K562 (cell line): ENCODE results near the gene CLCN6. TPM values are rescaled to one million over a fixed set of nuclear protein-coding genes. Genes with fewer than 3 reads are reported as not detected.
A peak's percentile ranks its signal among the peaks of the same experiment; 100 is the strongest.

ENCODE experiments used
- AFF4 ChIP-seq: sonication (generic); formaldehyde crosslinking; IDR thresholded peaks from 2 replicates; pipeline ENCODE4 v1.8.0; 2023; ENCODE audit warnings: mild to moderate bottlenecking, missing genetic modification reagents
- ATF4 ChIP-seq: fragments of 450-650 bp; formaldehyde crosslinking; IDR thresholded peaks from 2 replicates; pipeline ENCODE4 v1.4.0; 2022; ENCODE audit warnings: mild to moderate bottlenecking, moderate library complexity
- ATF7 ChIP-seq: fragments of 450-650 bp; IDR thresholded peaks from 2 replicates; pipeline ENCODE4 v1.7.1; 2014; ENCODE audit warnings: mild to moderate bottlenecking, moderate library complexity
- BCOR ChIP-seq: fragments of 450-650 bp; IDR thresholded peaks from 2 replicates; pipeline ENCODE4 v1.6.1; 2016
- ERF ChIP-seq: fragments of 450-650 bp; formaldehyde crosslinking; IDR thresholded peaks from 2 replicates; pipeline ENCODE4 v1.4.0; 2020; ENCODE audit warnings: mild to moderate bottlenecking, mixed read lengths
- ESRRA ChIP-seq: fragments of 450-650 bp; IDR thresholded peaks from 2 replicates; pipeline ENCODE4 v1.6.1; 2014; ENCODE audit warnings: low read depth, mild to moderate bottlenecking, moderate library complexity, borderline replicate concordance
- GTF3C2 ChIP-seq: IDR thresholded peaks from 3 replicates; pipeline ENCODE4 v1.6.1; 2011; ENCODE audit warnings: borderline replicate concordance, mild to moderate bottlenecking, moderate library complexity; ENCODE audit not compliant: insufficient read length; ENCODE audit errors: extremely low read depth
- HNRNPK ChIP-seq: fragments of 200-400 bp; formaldehyde crosslinking; IDR thresholded peaks from one replicate; pipeline ENCODE4 v1.6.1; 2018; ENCODE audit warnings: mild to moderate bottlenecking, low read depth, low read length; ENCODE audit not compliant: poor library complexity, severe bottlenecking
- MIER1 ChIP-seq: fragments of 450-650 bp; IDR thresholded peaks from 2 replicates; pipeline ENCODE4 v1.6.1; 2016; ENCODE audit warnings: antibody characterized with exemption, mild to moderate bottlenecking, low read depth
- MLLT1 ChIP-seq, 2 experiments: fragments of 450-650 bp; IDR thresholded peaks; 2 replicates each; pipeline ENCODE4 v1.6.1; 2016
- PHTF2 ChIP-seq: fragments of 250-450 bp; sonication (Bioruptor Pico); IDR thresholded peaks from 2 replicates; pipeline ENCODE4 v1.5.0; 2021; ENCODE audit warnings: mild to moderate bottlenecking
- SRSF7 ChIP-seq: fragments of 200-400 bp; formaldehyde crosslinking; optimal IDR thresholded peaks from 2 replicates; pipeline ENCODE3; 2017; ENCODE audit warnings: mild to moderate bottlenecking, low read depth, low read length
- ZNF174 ChIP-seq: fragments of 250-450 bp; sonication (Bioruptor Pico); IDR thresholded peaks from 2 replicates; pipeline ENCODE4 v1.4.0; 2020; ENCODE audit warnings: mild to moderate bottlenecking
- ZNF347 ChIP-seq: fragments of 450-650 bp; formaldehyde crosslinking; IDR thresholded peaks from 2 replicates; pipeline ENCODE4 v1.4.0; 2020; ENCODE audit warnings: low read depth, mild to moderate bottlenecking, moderate library complexity
- ZNF589 ChIP-seq: fragments of 200-800 bp; sonication (Bioruptor generic); IDR thresholded peaks from 2 replicates; pipeline ENCODE4 v1.6.1; 2016; ENCODE audit warnings: low read depth, missing genetic modification characterization, missing compliant biosample characterization
- ZNF766 ChIP-seq: fragments of 200-800 bp; sonication (Bioruptor generic); conservative IDR thresholded peaks from 2 replicates; pipeline ENCODE4 v1.6.1; 2016; ENCODE audit warnings: missing genetic modification characterization, missing compliant biosample characterization
- polyA plus RNA-seq, 8 experiments: library from polyadenylated mRNA; depleted of rRNA in 4 of 8; stranded (reverse) in 5 of 8; unstranded in 3 of 8; fragments of >200 nt; fragmentation: Nextera tagmentation in 2 of 8; fragmentation: Illumina TruSeq in 1 of 8; extraction: Ambion mirVana in 2 of 8; extraction: Trizol in 1 of 8; gene quantifications; 2 replicates each; pipeline versions ENCODE4 v1.2.1 to v1.2.3, GENCODE V29; 2011 to 2014; ENCODE audit warnings: inconsistent platforms in 1 of 8, missing spikeins in 1 of 8
- total RNA-seq, 7 experiments: library from RNA; depleted of rRNA in 6 of 7; stranded (reverse); fragments of >200 nt in 6 of 7; fragmentation: Illumina TruSeq in 2 of 7; extraction: Trizol in 2 of 7; gene quantifications; 2 replicates each; pipeline versions ENCODE4 v1.2.1 to v1.2.3, GENCODE V29; 2011 to 2021; ENCODE audit warnings: low replicate concordance in 1 of 7
- TF ChIP-seq, protein P1 (sequence below): fragments of 250-450 bp; sonication (Bioruptor Pico); IDR thresholded peaks from 2 replicates; pipeline ENCODE4 v1.4.0; 2020; ENCODE audit warnings: mild to moderate bottlenecking

Gene CLCN6
- total and polyA plus RNA-seq, 9 of the 15 experiments (the other 6 are each of a cell fraction or from before 2014, with no cell fraction given): 2.0 to 21.8 (median 13.6) TPM

DNA sequence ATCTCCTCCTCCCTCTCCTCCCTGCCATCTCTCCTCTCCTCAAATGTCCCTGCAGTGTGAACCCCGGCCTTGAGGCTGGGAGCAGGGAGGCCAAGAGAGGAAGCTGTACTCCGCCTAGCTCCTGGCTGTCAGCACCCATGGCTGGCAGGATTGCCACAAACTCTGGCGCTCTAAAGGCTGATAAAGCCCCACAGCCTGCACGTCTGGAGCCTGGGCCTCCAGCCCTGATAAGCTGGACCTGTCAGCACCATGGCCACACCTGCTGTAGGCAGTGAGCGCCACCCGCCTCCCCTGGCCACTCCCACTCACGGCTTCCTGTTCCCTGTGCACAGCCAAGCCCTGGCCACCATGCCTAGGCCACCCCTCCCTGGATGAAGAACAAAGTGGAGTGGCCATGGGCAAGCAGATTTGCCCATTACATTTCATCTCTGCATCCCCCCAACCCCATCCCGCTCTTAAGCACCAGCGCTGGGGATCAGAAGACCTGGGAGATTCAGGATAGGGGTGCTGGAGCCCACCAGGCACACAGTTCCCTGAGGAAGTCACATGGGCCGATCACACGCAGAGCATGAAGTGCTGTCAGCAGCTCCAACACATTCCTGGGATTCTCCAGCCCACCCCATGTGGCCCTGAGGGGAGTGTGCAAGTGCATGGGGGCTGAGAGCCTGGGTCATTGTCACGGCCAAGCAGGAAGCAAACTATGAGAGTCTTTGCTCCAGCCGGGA is 77.0 kb downstream of the CLCN6 start (continued):
- TF ChIP-seq ZNF766 (CRISPR knock-in tag) (peak; percentile 94), ESRRA (peak; percentile 74; the same call in 1 of the 2 replicates), ATF7 (peak; percentile 85), MLLT1 (IDR thresholded peaks at IDR 0.05) (no peak), ZNF347 (CRISPR knock-in tag) (no peak), BCOR (peak; percentile 80), ATF4 (CRISPR knock-in tag) (peak; percentile 23), ZNF589 (CRISPR knock-in tag) (peak; percentile 91), ERF (CRISPR knock-in tag) (peak; percentile 89), MIER1 (no peak), HNRNPK (no peak), ZNF174 (no peak), SRSF7 (no peak), GTF3C2 (no peak), PHTF2 (no peak), AFF4 (no peak)
- TF ChIP-seq, protein P1, sequence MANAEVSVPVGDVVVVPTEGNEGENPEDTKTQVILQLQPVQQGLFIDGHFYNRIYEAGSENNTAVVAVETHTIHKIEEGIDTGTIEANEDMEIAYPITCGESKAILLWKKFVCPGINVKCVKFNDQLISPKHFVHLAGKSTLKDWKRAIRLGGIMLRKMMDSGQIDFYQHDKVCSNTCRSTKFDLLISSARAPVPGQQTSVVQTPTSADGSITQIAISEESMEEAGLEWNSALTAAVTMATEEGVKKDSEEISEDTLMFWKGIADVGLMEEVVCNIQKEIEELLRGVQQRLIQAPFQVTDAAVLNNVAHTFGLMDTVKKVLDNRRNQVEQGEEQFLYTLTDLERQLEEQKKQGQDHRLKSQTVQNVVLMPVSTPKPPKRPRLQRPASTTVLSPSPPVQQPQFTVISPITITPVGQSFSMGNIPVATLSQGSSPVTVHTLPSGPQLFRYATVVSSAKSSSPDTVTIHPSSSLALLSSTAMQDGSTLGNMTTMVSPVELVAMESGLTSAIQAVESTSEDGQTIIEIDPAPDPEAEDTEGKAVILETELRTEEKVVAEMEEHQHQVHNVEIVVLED: no peak
